NB4 (cell line): ENCODE measurements around the gene ADPRM.

Experiments
- CTCF ChIP-seq: IDR thresholded peaks from one replicate; pipeline ENCODE4 v1.5.1; 2012; ENCODE audit warnings: low read depth, low read length
- MYC ChIP-seq: IDR thresholded peaks from 2 replicates; pipeline ENCODE4 v1.6.1; 2011; ENCODE audit warnings: low read depth, low read length
- POLR2A ChIP-seq: IDR thresholded peaks from 2 replicates; pipeline ENCODE4 v1.6.1; 2011; ENCODE audit warnings: mild to moderate bottlenecking; ENCODE audit not compliant: insufficient read length; ENCODE audit errors: extremely low read depth
- TF ChIP-seq, protein P1 (sequence below): IDR thresholded peaks from 2 replicates; pipeline ENCODE4 v1.6.1; 2011; ENCODE audit warnings: low read depth, low read length

GRCh38 chr17:10699856-10700255 is 2.5 kb downstream of the ADPRM start:
- no peak for TF ChIP-seq MYC
- TF ChIP-seq CTCF: no peak
- no peak for TF ChIP-seq POLR2A
- TF ChIP-seq, protein P1, sequence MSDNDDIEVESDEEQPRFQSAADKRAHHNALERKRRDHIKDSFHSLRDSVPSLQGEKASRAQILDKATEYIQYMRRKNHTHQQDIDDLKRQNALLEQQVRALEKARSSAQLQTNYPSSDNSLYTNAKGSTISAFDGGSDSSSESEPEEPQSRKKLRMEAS: no peak
